DMS79 treated with DMSO at 0.1 percent for 48 hours (cell line): ENCODE data around the gene ZBTB12.
"Not testable (repeated sequence)": the region's sequence is repeated elsewhere in the genome, so short reads cannot be mapped to it uniquely, and the experiment has no call there.

Experiments
- DNase-seq: peaks from one replicate; lab custom pipeline; 2025; lab: John Stamatoyannopoulos, UW

The ZBTB12 gene

GRCh38 chr6:31920811-31921210, 18.9 kb upstream of the ZBTB12 start:
- DNase-seq = no peak

GRCh38 chr6:31919624-31920303, 17.9 kb upstream of the ZBTB12 start:
- no peak for DNase-seq

GRCh38 chr6:31918069-31918720, 16.3 kb upstream of the ZBTB12 start:
- no peak for DNase-seq

GRCh38 chr6:31915756-31916155, 13.9 kb upstream of the ZBTB12 start:
- no peak for DNase-seq

- DNase-seq = no peak
These were observed 13.5 kb upstream of the ZBTB12 start for GRCh38 chr6:31915351-31915750.

GRCh38 chr6:31911826-31912585, 10.1 kb upstream of the ZBTB12 start:
- DNase-seq = no peak

- DNase-seq = not testable (repeated sequence)
These were observed 7.4 kb upstream of the ZBTB12 start for GRCh38 chr6:31909298-31909697.

- DNase-seq = peak; percentile 23
These were observed 6.9 kb upstream of the ZBTB12 start for GRCh38 chr6:31908791-31909190.

- not testable (repeated sequence) for DNase-seq
These were observed 6.4 kb upstream of the ZBTB12 start for GRCh38 chr6:31908255-31908654.

GRCh38 chr6:31907158-31907813, 5.4 kb upstream of the ZBTB12 start:
- DNase-seq = peak; percentile 30

GRCh38 chr6:31906727-31907126, 4.8 kb upstream of the ZBTB12 start:
- DNase-seq = not testable (repeated sequence)

- peak; percentile 17 for DNase-seq
These were observed 4.2 kb upstream of the ZBTB12 start for GRCh38 chr6:31906122-31906521.

- no peak for DNase-seq
These were observed 3.2 kb upstream of the ZBTB12 start for GRCh38 chr6:31905041-31905440.

GRCh38 chr6:31903957-31904356, 2.1 kb upstream of the ZBTB12 start:
- DNase-seq = no peak

GRCh38 chr6:31901415-31901952, 402 bp downstream of the ZBTB12 start:
- peak; percentile 30 for DNase-seq

GRCh38 chr6:31900917-31901414, 920 bp downstream of the ZBTB12 start:
- DNase-seq = no peak

GRCh38 chr6:31899882-31900722, 1.8 kb downstream of the ZBTB12 start:
- DNase-seq = no peak

- no peak for DNase-seq
These were observed 2.7 kb downstream of the ZBTB12 start for GRCh38 chr6:31899215-31899614.

- DNase-seq = peak; percentile 66
These were observed 3.4 kb downstream of the ZBTB12 start for GRCh38 chr6:31898383-31899011.

GRCh38 chr6:31897612-31898382, 4.1 kb downstream of the ZBTB12 start, which contains the start of gene EHMT2:
EHMT2 (minus strand) TSS chr6:31897698; CDS start chr6:31897677, 21 bp downstream.
- peak; percentile 81 for DNase-seq
